Activated CD4-positive, CD25-positive, alpha-beta regulatory T cell treated with anti-CD3 and anti-CD28 coated beads, Interleukin-2, amount 50 U/mL, for 72 hours (primary cell): ENCODE measurements around the gene TESPA1.
"Not testable (repeated sequence)": the region's sequence is repeated elsewhere in the genome, so short reads cannot be mapped to it uniquely, and the experiment has no call there.

Experiments
- DNase-seq: peaks from one replicate; pipeline ENCODE4 v3.0.0; 2021

The TESPA1 gene

GRCh38 chr12:54984658-54985376 lies at the start of gene TESPA1:
TESPA1 (minus strand) TSS chr12:54984762; CDS start chr12:54974562, 10,200 bp downstream.
- peak; percentile 76 for DNase-seq

GRCh38 chr12:55034218-55034617 lies 49.7 kb upstream of the TESPA1 start:
- DNase-seq = no peak

- no peak for DNase-seq
Observed at GRCh38 chr12:55025508-55025907, 40.9 kb upstream of the TESPA1 start.

GRCh38 chr12:55024575-55024974 lies 40.0 kb upstream of the TESPA1 start:
- no peak for DNase-seq

GRCh38 chr12:55019784-55020183 lies 35.2 kb upstream of the TESPA1 start, which contains the start of gene NEUROD4:
NEUROD4 (plus strand) TSS chr12:55019974; CDS start chr12:55026440, 6,466 bp downstream.
- no peak for DNase-seq

- DNase-seq = no peak
Observed at GRCh38 chr12:55017416-55017925, 32.9 kb upstream of the TESPA1 start.

GRCh38 chr12:55008944-55009585 lies 24.5 kb upstream of the TESPA1 start:
- no peak for DNase-seq

- DNase-seq = no peak
Observed at GRCh38 chr12:55002355-55002754, 17.8 kb upstream of the TESPA1 start.

GRCh38 chr12:55001198-55001868 lies 16.8 kb upstream of the TESPA1 start:
- DNase-seq = no peak

- no peak for DNase-seq
Observed at GRCh38 chr12:54998958-54999510, 14.5 kb upstream of the TESPA1 start.

- no peak for DNase-seq
Observed at GRCh38 chr12:54997929-54998522, 13.5 kb upstream of the TESPA1 start.

- no peak for DNase-seq
Observed at GRCh38 chr12:54996205-54996604, 11.6 kb upstream of the TESPA1 start.

- peak; percentile 38 for DNase-seq
Observed at GRCh38 chr12:54993181-54993835, 8.7 kb upstream of the TESPA1 start.

GRCh38 chr12:54991991-54992375 lies 7.4 kb upstream of the TESPA1 start:
- no peak for DNase-seq

- no peak for DNase-seq
Observed at GRCh38 chr12:54991161-54991990, 6.8 kb upstream of the TESPA1 start.

GRCh38 chr12:54989829-54990228 lies 5.3 kb upstream of the TESPA1 start:
- DNase-seq = no peak

GRCh38 chr12:54988402-54989054 lies 4.0 kb upstream of the TESPA1 start:
- no peak for DNase-seq

GRCh38 chr12:54987611-54988231 lies 3.2 kb upstream of the TESPA1 start:
- no peak for DNase-seq

- DNase-seq = not testable (repeated sequence)
Observed at GRCh38 chr12:54986773-54987172, 2.2 kb upstream of the TESPA1 start.

- no peak for DNase-seq
Observed at GRCh38 chr12:54983536-54984101, 943 bp downstream of the TESPA1 start.
